Activated CD8-positive, alpha-beta memory T cell treated with anti-CD3 and anti-CD28 coated beads, Interleukin-2, amount 10 ng/mL, durations not matched to agents 7 days and 5 days (primary cell): ENCODE data around the gene GULP1. TPM values are rescaled to one million over a fixed set of nuclear protein-coding genes. Genes with fewer than 3 reads are reported as not detected.

Experiments used
- ATAC-seq: fragments of 150-1000 bp; cut with Tn5 transposase; one replicate; pipeline ENCODE4 v1.10.0; 2021; ENCODE audit warnings: moderate library complexity
- CTCF ChIA-PET: fragments of 350-600 bp; sonication (Branson Sonifier 250); formaldehyde crosslinking; loops from one replicate; lab custom pipeline; 2021; ENCODE audit warnings: antibody characterized with exemption; lab: Charles Lee
- DNase-seq: peaks from one replicate; pipeline ENCODE4 v3.0.0-alpha.2; 2020
- H3K27ac Mint-ChIP-seq: one replicate; pipeline ENCODE4 v1.8.0; 2021; ENCODE audit warnings: mild to moderate bottlenecking, mixed read lengths
- H3K27me3 Mint-ChIP-seq: one replicate; pipeline ENCODE4 v1.8.0; 2021; ENCODE audit warnings: mixed read lengths
- H3K36me3 Mint-ChIP-seq: one replicate; pipeline ENCODE4 v1.8.0; 2021; ENCODE audit warnings: mild to moderate bottlenecking, mixed read lengths
- H3K4me1 Mint-ChIP-seq: one replicate; pipeline ENCODE4 v1.8.0; 2021; ENCODE audit warnings: mixed read lengths
- H3K4me3 Mint-ChIP-seq: one replicate; pipeline ENCODE4 v1.8.0; 2021; ENCODE audit warnings: mild to moderate bottlenecking, moderate library complexity, mixed read lengths
- H3K9me3 Mint-ChIP-seq: one replicate; pipeline ENCODE4 v1.8.0; 2022; ENCODE audit warnings: low read depth, mixed read lengths
- total RNA-seq, 2 experiments: library from RNA; stranded (reverse); gene quantifications; one replicate each; pipeline ENCODE4 v1.2.3, GENCODE V29; 2021

GULP1 gene
- total RNA-seq, 2 experiments from 2014 or later = not detected

DNA sequence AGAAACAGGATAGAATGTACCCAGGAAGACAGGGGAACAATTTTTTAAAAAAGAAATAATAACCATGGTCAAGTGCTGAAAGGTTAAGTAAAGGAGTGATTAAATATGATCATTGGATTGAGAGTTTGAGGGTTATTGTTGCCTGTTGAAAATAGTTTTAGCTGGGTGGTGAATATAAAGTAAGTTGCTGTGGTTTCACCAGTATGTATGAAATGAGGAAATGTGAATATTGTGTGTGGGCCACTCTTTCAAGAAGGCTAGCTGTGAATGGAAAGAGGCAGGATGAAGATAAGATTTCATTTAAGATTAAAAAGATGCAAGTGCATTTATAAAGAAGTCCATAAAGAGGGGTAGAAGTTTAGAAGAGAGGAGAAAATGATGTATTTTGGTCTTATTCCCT, 53.8 kb downstream of the GULP1 start:
- Mint-ChIP-seq H3K27ac (no peak overlapping the region), H3K4me3 (no peak overlapping the region), H3K27me3 (no peaks in the 10 kb centered on the region), H3K36me3 (no peaks in the 10 kb centered on the region), H3K4me1 (no peaks in the 10 kb centered on the region), H3K9me3 (no peaks in the 10 kb centered on the region)
- no peak for DNase-seq
- ATAC-seq = no peak
- CTCF ChIA-PET = no interaction called here

DNA sequence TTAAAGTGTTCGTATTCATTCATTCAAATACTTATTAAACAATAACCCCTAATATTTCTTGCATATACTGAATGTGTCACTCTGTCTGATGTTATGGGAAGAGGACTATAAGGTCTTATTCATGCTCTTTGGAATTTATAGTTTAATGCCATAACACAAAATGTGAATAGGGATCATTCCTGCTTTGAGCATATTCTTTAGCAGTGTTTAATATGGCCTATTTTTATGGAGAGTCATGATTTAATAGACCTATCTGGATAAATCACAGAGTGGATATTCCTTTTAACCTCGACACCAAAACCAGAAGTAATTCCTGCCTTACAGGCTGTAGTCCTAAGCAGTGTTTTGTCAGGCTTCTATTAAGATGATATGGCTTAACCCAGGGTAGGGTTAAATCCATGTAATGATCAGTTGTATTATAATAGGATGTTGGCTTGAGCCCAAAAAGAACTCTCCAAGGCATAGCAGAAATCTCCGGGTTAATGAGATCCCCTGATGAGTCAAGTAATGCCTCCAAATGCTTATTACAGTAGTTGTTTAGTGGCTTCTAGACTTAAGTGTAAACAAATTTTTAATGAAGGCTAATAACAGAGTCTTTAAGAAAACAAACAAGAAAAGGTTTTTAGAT, 54.3 kb downstream of the GULP1 start:
- H3K9me3 Mint-ChIP-seq = no peaks in the 10 kb centered on the region
- no peak overlapping the region for H3K4me3 Mint-ChIP-seq
- no peaks in the 10 kb centered on the region for H3K36me3 Mint-ChIP-seq
- no peak for DNase-seq
- CTCF ChIA-PET = no interaction called here
- H3K27me3 Mint-ChIP-seq = no peaks in the 10 kb centered on the region
- no peak for ATAC-seq
- H3K4me1 Mint-ChIP-seq = no peaks in the 10 kb centered on the region
- H3K27ac Mint-ChIP-seq = no peak overlapping the region

DNA sequence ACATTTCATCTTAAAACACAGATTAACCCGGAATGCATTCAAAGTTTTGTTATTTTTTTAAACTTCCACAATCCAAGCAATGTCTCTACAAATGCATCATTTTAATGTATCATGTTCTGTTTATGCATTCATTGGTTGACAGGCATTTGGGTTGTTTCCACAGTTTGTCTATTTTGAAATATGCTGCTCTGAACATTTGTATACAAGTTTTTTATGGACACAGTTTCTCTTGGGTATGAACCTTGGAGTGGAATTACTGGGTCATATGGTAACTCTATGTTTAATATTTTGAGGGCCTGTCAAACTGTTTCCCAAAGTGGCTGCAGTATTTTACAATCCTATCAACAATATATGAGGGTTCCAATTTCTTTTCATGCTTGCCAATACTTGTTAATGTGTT, 57.3 kb downstream of the GULP1 start:
- Mint-ChIP-seq H3K27me3 (no peaks in the 10 kb centered on the region), H3K27ac (no peak overlapping the region), H3K36me3 (no peaks in the 10 kb centered on the region), H3K4me1 (no peaks in the 10 kb centered on the region), H3K9me3 (no peaks in the 10 kb centered on the region), H3K4me3 (no peak overlapping the region)
- ATAC-seq = no peak
- DNase-seq = no peak
- CTCF ChIA-PET = no interaction called here

DNA sequence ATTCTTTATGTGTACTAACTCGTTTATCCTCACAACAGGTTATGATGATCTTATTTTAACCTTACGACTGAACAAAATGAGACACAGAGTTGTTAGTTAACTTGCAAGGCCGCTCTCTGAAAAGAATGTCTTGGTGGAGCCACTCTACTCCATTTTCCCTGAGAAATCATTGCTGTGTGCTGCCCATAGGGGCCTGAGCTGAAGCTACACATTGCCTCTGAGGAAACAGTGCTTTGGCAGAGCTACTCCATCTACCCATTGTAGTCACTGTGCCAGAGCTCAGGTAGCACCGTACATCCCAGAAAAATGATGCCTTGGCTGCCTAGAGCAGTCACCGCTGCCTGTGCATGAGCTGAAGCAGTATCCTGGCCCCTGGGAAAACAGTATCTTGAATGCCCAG, 61.6 kb downstream of the GULP1 start:
- no peaks in the 10 kb centered on the region for H3K4me1 Mint-ChIP-seq
- ATAC-seq (no peak), DNase-seq (no peak)
- no peaks in the 10 kb centered on the region for H3K36me3 Mint-ChIP-seq
- H3K27ac Mint-ChIP-seq = no peak overlapping the region
- CTCF ChIA-PET = no interaction called here
- no peaks in the 10 kb centered on the region for H3K27me3 Mint-ChIP-seq
- no peaks in the 10 kb centered on the region for H3K9me3 Mint-ChIP-seq
- no peak overlapping the region for H3K4me3 Mint-ChIP-seq

DNA sequence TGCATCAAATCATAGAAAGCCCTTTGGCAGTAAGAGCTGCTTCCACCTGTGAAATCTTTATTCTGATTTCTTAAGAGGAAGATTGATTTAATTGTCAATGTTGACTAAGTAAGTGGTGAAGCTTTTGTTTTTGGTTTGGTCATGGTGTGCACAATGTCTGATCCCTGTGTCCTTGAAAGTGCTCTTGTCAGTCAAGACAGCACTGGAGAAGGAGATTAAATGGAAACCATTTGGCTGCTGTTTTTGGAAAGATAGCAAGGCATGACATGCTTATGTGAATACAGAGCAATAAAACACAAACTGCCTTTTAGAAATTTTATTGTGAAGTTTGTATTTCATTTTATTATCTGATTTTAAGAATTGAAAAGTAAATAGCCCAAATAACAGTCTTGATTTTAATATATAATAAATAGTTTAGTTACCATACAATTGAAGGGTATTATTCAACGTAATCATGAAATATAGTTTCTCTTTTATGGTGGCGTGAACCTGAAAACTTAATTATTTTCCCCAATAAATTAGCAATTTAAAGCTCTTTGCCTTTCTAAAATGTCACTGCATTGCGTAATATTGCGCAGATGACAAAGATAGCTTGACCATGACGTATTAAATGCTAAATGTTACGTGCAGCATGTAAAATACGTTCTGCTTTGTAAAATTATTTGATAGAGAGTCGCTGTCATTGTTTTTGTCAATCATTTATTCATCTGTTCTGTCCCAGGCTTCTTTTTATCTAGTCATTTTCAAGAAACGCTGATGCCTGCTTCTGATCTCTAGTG, 69.0 kb downstream of the GULP1 start:
- no peak overlapping the region for H3K27ac Mint-ChIP-seq
- ATAC-seq = no peak
- no peaks in the 10 kb centered on the region for H3K9me3 Mint-ChIP-seq
- no peaks in the 10 kb centered on the region for H3K4me1 Mint-ChIP-seq
- H3K4me3 Mint-ChIP-seq = no peak overlapping the region
- DNase-seq = no peak
- H3K36me3 Mint-ChIP-seq = no peaks in the 10 kb centered on the region
- no peaks in the 10 kb centered on the region for H3K27me3 Mint-ChIP-seq
- CTCF ChIA-PET = no interaction called here

DNA sequence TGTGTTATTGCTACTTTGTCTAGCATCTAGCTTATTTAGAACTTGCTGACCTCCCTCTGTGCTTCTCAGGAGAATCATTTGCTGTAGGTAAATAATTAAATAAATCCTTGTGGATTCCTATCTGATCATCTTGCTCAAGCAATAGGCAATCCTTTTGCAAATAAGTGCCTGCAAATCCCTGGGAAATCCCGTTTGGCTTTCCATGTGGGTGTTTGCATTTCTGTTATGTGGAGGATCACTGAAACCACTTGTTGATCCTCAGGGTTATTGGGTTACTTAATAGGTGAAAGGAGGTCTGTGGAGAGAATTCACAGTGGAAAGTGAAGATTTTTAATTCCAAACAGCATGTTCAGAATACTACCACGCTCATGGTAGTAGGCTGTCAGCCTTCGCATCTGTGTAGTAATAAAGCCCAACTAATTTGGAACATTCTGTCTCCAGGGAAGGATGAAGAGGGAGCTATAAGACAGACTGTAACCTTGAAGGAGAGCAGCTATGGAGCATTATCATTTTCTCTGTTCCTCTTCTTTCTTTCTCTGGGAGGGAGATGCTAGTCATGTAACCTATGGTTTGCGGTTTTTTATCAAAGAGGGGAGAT, 72.5 kb downstream of the GULP1 start:
- no peaks in the 10 kb centered on the region for H3K4me1 Mint-ChIP-seq
- no peak for ATAC-seq

DNA sequence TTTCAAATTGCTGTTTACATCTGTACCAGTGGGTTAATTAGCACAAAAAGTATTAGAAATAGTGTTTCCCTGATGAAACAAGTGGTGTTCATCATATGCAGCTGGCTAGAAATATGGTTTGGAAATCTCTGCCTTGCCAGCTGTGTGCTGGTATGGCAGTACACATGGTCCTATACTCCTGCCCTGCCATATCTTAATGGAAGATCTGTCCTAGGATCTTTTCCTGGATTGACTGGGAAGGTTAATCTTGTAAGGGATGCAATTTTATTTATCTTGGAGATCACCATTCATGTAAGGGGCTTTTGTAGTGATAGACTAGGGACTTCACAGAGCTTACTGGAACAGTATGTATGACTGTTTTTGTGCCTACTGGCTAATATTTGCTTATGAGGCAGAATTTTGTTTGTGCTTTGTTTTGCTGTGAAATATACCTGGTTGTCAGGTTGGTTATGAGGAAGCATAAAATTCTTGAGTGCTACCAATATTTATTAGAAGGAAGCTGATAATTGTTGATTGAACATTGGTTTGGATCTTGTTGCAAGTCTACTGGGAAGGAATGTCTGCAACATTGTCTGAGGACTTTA, 73.5 kb downstream of the GULP1 start:
- ATAC-seq = no peak

More for the DNA sequence above, 72.5 kb downstream of the GULP1 start:
- Mint-ChIP-seq H3K36me3 (no peaks in the 10 kb centered on the region), H3K27me3 (no peaks in the 10 kb centered on the region), H3K4me3 (no peak overlapping the region), H3K9me3 (peaks cover 2% of the 10 kb centered on the region), H3K27ac (no peak overlapping the region)
- DNase-seq = no peak
- CTCF ChIA-PET = no interaction called here

DNA sequence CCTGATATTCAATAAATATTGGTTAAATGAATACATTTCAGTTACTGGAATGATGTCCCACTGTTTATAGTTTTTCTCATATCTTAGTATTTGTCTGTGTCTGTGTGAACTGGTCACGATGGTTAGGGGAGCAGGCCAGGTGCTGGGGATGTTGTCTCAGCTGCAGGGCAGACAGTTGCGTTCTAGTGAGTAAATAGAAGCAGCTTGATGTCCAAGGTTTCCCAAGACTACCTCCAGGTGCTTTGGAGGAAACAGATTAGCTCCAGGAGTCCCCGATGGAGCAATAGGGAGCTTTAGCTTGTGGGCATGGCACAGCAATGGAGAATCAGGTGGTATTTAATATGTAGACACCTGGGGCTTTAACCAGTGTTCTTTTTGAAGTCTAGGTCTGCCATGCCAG, 75.5 kb downstream of the GULP1 start:
- CTCF ChIA-PET = no interaction called here

More for the DNA sequence above, 73.5 kb downstream of the GULP1 start:
- no peaks in the 10 kb centered on the region for H3K27me3 Mint-ChIP-seq
- DNase-seq = no peak
- CTCF ChIA-PET = no interaction called here
- no peak overlapping the region for H3K4me3 Mint-ChIP-seq
- peaks cover 2% of the 10 kb centered on the region for H3K9me3 Mint-ChIP-seq
- H3K4me1 Mint-ChIP-seq = no peaks in the 10 kb centered on the region
- no peaks in the 10 kb centered on the region for H3K36me3 Mint-ChIP-seq
- no peak overlapping the region for H3K27ac Mint-ChIP-seq

DNA sequence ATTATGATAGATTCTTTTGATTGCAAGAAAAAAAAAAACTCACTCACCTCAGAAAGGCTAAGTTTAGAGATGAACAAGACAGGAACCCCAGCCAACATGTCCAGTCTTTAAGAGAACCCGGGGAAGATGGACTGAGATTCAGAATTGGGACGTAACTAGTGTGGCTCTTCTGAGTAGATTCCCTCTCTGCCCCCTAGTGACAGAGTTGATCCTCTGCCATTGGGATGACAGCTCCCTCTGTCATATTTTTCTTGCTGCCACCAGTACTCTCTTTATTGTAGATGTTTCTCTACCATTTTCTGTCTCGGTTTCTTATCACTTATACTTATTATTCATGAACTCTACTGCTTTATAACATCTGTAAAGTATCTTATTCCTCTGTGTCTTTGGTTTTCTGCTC, 77.7 kb downstream of the GULP1 start:
- CTCF ChIA-PET = no interaction called here
- Mint-ChIP-seq H3K4me3 (no peak overlapping the region), H3K4me1 (no peaks in the 10 kb centered on the region), H3K27ac (no peak overlapping the region), H3K9me3 (peaks cover 2% of the 10 kb centered on the region), H3K36me3 (no peaks in the 10 kb centered on the region), H3K27me3 (no peaks in the 10 kb centered on the region)
- no peak for ATAC-seq
- DNase-seq = no peak

More for the DNA sequence above, 75.5 kb downstream of the GULP1 start:
- DNase-seq (no peak), ATAC-seq (no peak)
- no peaks in the 10 kb centered on the region for H3K4me1 Mint-ChIP-seq
- H3K36me3 Mint-ChIP-seq = no peaks in the 10 kb centered on the region
- no peak overlapping the region for H3K4me3 Mint-ChIP-seq
- H3K27me3 Mint-ChIP-seq = no peaks in the 10 kb centered on the region
- no peak overlapping the region for H3K27ac Mint-ChIP-seq
- H3K9me3 Mint-ChIP-seq = peaks cover 2% of the 10 kb centered on the region

DNA sequence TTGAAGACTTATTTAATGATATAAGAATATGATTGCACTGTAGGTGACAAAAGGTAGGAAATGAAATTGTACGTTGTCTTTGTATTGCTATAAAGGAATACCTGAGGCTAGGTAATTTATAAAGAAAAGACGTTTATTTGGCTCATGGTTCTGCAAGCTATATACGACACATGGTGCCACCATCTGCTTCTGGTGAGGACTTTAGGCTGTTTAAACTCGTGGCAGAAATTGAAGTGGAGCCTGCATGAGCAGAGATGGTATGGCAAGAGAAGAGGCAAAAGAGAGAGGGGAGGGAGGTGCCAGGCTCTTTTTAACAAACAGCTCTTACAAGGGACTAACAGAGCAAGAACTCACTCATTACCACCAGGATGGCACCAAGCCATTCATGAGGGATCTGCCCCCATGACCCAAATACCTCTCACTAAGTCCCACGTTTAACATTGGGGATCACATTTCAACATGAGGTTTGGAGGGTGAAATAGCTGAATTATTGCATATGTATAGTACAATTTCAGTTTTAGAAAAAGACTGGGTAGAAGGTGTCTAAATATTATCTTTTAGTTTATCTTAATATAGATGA, 86.8 kb downstream of the GULP1 start:
- Mint-ChIP-seq H3K9me3 (peaks cover 2% of the 10 kb centered on the region), H3K4me1 (no peaks in the 10 kb centered on the region), H3K27me3 (no peaks in the 10 kb centered on the region), H3K4me3 (no peak overlapping the region), H3K36me3 (no peaks in the 10 kb centered on the region), H3K27ac (no peak overlapping the region)
- CTCF ChIA-PET = no interaction called here
- ATAC-seq (no peak), DNase-seq (no peak)

DNA sequence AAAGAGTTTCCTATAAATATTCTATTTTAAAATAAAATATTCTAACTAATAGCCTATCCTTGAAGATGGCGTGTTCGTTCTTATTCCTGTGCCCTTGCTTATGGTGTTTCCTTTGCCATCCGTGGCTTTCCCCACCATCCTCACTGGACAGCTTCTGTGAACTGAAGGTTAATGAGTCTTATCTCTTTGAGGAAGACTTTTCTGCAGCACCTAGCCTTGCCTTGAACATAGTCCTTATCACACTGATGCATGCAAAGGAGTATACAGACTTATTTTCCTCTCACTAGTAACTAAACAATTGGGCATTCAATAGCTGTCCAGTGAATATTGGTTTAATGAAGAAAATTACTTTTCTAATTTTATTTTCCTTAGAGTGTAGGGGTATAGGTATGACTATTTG, 88.1 kb downstream of the GULP1 start:
- ATAC-seq (no peak), DNase-seq (no peak)
- no peaks in the 10 kb centered on the region for H3K4me1 Mint-ChIP-seq
- no peaks in the 10 kb centered on the region for H3K27me3 Mint-ChIP-seq
- CTCF ChIA-PET = no interaction called here
- H3K27ac Mint-ChIP-seq = no peak overlapping the region
- no peaks in the 10 kb centered on the region for H3K36me3 Mint-ChIP-seq
- H3K4me3 Mint-ChIP-seq = no peak overlapping the region
- peaks cover 2% of the 10 kb centered on the region for H3K9me3 Mint-ChIP-seq

DNA sequence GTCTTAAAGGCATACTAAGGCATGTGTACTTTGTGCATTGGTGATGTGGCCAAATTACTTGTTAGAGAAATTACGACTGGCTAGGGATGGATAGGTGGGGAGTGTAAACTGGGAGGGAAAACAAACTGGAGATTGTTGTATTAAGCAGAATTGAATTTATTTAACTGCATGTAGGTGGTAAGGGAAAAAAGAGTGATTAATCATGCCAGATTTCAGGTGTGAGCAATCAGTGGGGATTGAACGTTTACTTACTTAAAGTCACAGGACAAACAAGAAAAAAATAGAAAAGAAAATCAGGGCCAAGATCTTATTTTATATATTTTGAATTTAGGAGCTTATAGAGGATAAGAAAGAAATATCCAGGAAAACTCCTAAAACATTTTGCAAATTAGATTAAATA, 88.6 kb downstream of the GULP1 start:
- no peak for ATAC-seq
- no peaks in the 10 kb centered on the region for H3K36me3 Mint-ChIP-seq
- H3K4me1 Mint-ChIP-seq = no peaks in the 10 kb centered on the region
- CTCF ChIA-PET = no interaction called here
- peaks cover 2% of the 10 kb centered on the region for H3K9me3 Mint-ChIP-seq
- H3K27me3 Mint-ChIP-seq = no peaks in the 10 kb centered on the region
- no peak for DNase-seq
- H3K27ac Mint-ChIP-seq = no peak overlapping the region
- H3K4me3 Mint-ChIP-seq = no peak overlapping the region

DNA sequence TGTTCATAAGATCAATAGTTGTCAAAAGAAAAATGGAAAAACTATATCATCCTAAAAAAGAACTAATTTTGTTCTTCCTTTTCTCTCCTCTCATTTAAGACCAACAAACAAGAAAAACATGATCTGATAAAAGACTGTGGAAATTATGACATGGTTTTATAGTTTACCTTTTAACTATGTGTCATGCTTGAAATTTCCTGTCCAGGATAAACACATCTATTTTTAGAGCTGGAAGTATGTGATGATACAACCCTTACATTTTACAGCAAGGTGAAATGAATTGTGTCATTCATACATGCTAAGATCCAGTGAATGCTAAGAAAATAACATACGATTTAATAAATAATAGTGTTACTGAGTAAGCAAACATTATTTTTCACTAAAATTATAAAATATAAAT, 89.9 kb downstream of the GULP1 start:
- Mint-ChIP-seq H3K4me1 (no peaks in the 10 kb centered on the region), H3K27me3 (no peaks in the 10 kb centered on the region), H3K27ac (no peak overlapping the region), H3K9me3 (peaks cover 5% of the 10 kb centered on the region), H3K4me3 (no peak overlapping the region), H3K36me3 (no peaks in the 10 kb centered on the region)
- no peak for ATAC-seq
- no peak for DNase-seq
- CTCF ChIA-PET = no interaction called here
